ENCODE data around the gene EDEM3.

Gene EDEM3

DNA sequence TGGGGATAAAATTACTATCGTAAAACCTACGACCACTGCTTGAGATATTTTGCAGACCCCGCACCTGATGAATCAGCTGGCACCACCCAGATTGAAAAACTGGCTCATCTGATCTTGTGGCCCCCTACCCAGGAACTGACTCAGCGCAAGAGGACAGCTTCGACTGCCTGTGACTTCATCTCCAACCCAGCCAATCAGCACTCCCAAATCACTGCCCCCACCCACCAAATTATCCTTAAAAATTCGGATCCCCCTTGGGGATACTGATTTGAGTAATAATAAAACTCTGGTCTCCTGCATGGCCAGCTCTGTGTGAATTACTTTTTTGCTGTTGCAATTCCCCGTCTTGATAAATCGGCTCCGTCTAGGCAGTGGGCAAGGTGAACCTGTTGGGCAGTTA, 81.4 kb downstream of the EDEM3 start:
- DNase-seq (ENCODE audit: low read depth), result no peak

DNA sequence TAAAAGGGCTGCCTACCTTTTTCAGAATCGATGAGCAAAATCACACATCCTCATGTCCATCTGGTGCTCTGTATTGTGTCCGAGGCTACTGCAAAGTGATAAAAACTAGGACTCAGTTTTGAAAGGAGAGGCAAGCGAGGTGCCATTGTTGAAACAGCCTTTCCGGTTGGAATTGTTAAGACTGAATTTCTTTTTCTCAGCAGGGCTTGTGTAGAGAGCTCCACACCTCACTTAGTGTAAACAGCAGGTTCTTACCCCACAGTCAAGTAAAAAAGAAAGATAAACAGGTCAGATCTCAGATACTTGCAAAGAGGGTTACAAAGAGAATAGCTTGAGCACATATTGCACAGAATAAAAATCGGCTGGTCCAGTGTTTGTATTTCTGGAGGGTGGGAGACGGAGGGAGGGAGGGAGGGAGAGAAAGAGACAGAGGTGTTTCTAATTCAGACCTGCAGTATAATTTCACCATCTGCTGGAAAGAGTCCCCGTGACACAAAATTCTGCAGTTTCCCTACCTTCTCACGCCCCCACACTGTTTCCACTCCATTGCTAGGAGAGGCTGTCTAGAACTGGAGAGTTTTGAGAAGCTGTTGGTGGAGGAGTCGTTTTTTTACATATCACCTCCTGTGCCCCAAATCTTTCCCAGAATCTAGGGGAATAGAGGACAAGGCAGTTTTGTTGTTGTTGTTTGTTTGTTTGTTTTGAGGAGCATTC, 82.5 kb downstream of the EDEM3 start:
- DNase-seq (ENCODE audit: low read depth), result no peak

DNA sequence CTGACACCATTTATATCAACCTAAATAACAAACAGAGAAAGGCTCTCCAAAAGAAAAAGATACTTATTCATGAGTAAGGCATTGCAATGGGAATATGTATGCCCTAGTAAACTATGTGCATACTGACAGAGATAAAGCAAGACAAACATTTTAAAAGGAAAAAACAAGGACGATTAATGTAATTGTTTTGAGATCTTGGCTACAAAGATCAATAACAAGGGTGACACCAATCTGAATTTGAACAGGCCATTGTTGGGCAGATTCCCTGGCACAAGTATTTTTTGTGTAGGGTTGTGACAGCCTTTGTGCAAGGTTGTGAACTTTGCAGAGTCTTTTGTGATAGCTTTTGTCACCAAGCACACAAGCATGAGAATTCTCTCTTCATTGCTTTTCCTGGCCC, 85.3 kb downstream of the EDEM3 start:
- DNase-seq (ENCODE audit: low read depth), result no peak

DNA sequence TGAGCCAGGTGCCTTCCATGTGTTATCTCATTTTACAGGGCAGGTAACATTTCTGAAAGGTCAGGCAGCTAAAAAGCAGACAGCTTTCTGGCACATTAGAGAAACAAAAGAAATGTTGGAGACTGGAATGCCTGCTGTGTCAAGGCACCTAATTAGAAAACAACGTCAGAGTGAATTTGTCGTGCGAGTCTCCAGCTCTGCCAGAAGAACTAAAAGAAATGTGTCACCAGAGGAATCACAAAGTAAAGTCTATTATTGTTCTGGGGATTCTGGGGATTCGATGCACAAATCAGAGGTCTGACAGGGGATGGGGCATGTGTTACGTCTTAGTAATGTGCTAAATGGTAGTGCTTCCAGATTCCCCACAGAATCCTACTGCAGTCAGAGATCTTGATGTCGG, 89.3 kb downstream of the EDEM3 start:
- DNase-seq (ENCODE audit: low read depth), result no peak

DNA sequence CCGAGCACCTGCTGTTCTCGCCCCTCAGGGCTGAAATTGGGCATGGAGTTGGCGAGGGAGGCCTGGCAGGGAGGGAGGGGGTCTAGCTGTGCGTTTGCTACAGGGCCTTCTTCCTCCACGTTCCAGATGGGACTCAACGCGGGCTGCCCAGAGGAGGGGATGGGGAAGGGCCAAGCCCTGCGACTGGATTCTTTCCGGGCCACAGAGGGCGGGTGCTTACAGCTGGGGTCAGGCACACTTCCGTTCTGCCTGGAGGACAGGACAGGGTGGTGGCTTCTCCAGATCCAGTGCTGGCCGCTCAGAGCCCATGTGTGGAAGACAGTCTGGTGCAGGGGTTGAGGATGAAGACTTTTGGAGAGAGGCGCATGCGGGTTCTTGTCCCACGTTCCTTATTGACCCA, 90.0 kb downstream of the EDEM3 start:
- DNase-seq (ENCODE audit: low read depth), result no peak

DNA sequence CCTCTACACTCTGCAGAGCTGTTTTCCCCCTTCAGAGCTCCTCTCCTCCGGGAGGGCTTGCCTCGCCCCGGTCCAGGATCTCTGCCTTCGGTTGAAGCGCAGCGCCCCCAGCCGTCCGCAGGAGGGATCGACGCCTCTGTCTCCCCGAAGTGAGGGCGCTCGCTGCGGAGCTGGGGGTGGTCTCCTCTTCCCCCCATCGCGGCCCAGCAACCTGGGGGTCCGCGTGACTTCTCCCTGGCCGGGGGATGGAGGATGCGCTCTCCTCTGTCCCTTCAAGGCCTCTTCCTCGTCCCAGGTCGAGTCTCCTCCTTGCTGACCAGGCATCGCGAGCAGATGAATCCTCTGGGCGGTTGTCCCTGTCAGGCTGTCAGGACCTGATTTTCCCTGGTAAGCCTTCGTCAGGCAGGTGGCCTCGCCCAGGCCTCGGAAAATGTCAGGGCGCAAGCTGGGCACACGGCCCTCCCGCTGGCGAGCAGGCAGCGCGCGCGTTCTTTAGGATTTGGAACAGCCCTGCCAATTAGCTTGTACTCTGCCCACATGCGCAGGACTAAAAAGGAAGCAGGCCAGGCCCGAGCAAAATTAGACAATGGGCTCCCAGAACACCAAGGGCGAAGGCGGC, 90.5 kb downstream of the EDEM3 start:
- DNase-seq (ENCODE audit: low read depth), result peak; percentile 38

DNA sequence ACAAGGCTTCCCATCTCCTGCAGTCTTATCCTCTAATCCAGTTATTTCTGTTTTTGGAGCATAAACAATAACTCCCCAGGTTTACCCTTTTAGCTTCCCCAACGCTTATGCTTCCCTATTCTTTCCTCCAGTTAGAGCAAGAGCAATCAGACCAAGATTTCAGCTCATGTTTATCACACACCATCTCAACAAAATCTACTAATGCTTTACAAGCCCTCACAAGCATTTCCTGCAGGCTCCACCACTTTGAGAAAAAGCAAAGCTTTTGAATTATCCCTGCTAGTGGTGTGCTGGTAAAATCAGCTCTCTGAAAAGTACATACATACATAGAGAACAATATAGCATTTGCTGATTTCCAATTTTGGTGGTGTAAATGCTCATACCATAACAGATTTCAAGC, 92.9 kb downstream of the EDEM3 start:
- no peak for DNase-seq (ENCODE audit: low read depth)

DNA sequence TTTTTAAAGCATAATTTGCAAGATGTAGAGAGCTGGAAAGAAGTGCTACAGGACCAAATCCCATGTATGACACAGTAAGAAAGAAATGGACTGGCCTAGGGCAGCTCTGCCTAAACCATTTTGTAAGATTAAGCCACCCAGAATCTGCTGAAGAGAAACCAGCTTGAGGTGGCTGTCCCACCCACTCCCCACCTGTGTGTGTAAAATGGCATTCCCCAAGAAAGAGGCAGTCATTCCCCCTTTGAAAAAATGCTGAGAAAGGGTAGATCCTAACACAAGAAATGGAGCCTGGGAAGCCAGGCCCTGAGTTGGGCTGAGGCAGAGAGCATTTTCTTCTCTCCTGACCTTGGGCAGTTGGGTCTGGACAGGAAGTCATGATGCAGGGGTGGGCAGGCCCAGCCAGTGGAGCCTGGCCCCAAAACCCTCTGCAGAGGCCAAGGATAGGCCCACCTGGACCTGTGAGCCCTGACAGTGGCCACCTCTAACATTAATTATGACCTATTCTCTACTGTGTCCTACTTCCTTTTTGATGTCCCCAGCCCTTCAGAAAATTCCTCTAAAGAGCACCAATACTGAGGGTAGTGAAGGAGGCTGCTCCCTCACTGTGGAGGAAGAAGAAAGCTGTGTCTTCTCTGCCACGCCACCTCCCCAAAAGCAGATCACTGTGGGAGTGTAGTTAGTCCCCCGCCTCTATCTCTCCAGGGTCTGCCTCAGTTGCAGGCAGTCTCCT, 94.0 kb downstream of the EDEM3 start:
- no peak for DNase-seq (ENCODE audit: low read depth)

DNA sequence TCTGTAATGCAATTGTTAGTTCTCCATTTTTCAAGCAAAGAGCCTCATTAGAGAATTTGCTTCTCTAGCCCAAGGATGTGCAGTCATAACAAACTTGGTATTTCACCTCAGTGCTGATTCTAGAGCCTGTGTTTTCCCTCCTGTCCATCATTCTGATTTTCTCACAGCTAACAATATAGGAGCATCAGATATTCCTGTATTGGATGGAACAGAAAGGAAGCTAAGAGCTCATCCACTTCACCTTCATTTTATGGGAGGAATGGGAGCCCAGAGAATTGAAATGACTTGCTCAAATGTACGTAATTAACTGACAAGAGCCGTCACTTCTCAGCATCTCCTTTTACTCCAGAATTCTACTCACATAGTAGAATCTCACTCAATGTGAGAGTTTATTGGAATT, 96.6 kb downstream of the EDEM3 start:
- DNase-seq (ENCODE audit: low read depth), result no peak

DNA sequence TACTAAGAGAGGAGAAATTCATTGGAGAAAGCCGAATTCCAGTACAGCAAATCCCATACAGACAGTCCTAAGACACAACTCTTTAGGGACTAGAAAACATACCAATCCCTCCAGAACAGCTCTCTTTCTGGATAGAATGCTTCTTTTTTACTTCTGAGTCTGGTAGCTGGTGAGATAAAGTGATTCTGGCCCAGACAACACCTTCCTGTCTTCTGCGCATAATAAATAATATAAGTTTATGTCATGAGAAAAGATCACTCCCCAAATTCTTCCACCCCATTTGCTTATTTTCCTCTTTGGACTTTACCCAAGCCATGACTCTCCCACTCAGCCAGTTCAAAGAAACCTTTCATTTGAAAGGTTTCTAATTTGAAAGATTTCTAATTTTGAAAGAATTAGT, 98.4 kb downstream of the EDEM3 start:
- DNase-seq (ENCODE audit: low read depth), result no peak

DNA sequence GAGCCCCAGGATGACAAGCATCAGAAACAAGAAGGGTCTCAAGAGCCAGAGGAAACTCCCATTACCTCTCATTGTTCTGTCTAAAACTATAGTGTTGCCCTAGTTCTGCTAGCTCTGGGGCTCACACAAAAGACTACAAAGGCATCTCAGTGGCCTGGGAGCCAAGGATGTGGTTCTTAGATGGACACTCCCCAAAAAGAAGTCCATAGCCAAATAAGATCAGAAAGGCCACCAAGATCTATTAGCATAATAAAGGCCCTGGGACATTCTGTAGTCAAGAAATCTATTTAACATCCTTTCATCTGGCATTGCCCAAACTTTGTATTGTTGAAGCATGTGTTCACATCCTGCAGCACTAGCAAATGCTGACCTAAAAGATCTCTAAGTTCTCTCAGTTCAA, 99.5 kb downstream of the EDEM3 start:
- no peak for DNase-seq (ENCODE audit: low read depth)

DNA sequence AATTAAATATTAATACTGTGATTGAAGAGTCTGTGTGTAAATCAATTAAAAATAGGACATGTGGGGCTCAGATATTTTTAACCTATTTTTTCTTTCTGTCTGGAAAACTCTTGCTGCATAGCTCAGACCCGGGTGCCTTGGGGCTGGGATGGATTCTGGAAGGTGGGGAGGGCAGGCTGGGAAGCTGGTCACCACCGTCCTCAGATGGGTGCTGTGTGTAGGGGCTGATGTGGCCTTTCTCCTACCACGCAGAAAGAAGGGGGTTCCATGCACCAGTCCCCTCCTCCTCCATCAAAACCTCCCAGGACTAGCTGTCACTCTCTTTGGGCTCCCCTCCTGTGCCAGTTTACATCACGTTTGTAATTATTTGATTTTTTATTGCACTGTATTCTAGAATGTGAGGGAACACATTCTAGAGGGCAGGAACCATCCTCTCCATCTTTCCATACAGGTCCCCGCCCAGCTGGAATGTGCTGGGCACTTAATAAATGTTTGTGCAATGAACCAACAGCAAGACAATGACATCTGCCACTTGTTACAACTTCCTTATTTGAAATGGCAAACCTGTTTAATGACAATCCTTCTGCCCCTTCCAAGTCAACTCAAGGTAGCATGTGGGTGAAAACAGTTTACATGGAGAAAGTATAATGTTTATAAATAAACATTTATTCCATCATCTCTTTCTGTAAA, 104.3 kb downstream of the EDEM3 start:
- DNase-seq (ENCODE audit: low read depth), result no peak

DNA sequence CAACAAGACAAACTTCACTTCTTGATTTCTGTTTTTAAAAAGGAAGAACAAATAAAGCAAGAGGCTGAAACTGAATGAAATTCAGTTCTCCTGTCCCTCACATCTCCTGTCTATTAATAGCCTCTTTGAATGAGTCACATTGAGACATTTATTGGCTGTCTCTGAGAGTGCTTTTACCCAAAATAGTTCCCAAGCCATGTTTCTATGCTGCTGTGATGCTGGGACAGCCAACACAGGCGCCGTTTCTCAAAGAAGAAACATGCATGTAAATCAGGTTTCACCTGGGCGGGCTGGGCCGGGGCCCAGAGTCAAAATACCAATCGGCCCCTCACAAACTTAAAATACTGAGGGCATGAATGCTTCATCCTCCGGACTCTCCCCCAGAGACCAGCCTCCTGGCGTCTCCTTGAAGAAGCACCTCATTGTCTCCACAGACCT, 105.2 kb downstream of the EDEM3 start:
- DNase-seq (ENCODE audit: low read depth), result peak; percentile 58

DNA sequence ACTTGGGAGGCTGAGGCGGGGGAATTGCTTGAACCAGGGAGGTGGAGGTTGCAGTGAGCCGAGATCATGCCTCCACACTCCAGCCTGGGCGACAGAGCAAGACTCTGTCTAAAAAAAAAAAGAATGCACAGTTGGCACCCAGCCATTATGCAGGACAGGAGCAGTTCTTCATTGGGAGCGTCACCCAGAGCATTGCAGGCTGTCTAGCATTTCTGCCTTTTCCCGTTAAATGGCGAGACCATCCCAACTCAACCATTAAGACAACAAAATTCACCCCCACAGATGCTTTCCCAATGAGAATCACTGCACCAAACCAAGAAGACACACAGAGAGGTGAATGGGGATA, 105.8 kb downstream of the EDEM3 start:
- no peak for DNase-seq (ENCODE audit: low read depth)

DNA sequence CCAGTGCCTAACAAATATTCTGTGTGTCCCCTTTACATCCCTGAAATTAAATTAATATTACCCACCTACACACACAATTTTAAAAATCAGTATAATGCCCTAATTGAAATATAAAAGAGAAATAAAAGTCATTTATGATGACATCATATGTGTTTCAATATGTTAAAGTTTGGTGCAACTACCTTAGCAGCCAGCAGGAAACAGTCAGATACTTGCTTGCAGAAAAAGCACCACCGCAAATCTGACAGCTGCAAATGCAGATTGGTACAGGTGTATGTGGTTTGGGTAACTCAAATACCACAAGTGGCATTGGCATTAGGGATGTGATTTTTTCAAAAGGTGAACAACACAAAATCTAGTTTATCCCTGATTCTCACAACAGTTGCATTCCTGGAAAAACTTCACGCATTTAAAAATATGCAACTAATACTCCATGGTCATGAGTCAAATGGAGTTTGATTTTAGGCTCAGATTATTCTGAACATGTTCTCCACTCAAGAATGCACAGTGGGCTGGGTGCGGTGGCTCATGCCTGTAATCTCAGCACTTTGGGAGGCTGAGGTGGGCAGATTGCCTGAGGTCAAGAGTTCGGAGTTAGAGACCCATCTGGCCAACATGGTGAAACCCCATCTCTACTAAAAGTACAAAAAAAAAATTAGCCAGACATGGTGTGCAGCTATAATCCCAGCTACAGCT, 106.3 kb downstream of the EDEM3 start:
- no peak for DNase-seq (ENCODE audit: low read depth)

DNA sequence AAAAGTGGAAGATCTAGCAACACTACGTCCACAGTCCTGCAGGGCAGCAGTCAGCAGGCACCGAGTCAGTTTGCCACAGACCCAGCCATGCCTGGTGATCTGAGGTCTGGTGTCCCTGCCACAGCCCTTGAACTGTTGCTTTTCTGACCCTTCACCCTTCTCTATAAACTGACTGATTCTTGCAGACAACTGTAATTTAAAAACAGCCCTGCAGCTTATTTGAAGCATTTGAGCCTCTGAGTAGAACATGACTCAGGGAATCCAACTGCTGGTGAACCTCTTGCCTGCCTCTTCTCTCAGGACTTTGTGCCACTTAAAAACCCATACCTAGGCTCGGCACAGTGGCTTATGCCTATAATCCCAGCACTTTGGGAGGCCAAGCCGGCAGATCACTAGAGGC, 107.2 kb downstream of the EDEM3 start:
- no peak for DNase-seq (ENCODE audit: low read depth)

DNA sequence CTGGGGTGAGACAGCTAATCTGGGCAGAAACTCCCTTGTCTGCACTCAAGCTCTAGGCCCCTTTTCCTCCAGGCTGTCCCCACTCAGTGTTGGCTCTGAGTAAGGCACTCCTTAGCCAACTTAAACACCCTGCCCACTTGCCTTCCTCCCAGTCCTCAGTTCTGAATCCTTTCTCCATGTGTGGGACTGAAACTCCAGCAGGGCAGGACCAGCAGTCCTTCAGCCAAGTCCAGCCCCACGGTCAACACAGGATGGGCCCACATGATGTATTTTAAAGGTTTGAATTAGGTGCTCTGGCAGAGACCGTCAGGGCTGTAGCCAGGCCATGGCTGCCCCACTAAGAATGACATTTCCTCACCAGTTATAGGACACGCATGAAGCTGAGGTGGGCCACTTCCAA, 107.8 kb downstream of the EDEM3 start:
- no peak for DNase-seq (ENCODE audit: low read depth)

DNA sequence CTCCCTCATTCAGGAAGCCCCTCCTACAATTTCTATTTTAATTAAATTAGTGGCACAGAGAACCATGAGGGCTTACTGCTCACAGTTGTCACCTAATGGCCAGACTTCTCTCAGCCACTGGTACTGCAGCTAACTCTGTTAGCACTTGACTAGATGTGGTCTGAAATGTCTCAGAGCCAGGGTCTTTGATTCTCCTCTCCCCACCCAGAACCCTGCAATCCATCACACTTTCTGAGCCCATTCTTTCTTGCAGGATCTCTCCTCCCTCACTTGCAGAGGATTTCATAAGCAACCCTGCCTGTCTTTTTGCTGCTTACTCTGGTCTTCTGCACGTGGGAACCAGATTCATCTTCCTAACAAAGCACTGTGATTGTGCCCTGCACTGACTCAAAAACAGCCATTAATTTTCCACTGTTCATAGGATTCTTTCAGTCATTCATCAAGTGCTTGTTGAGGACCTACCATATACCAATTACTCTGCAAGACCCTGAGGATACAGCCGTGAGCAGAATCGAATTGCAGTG, 108.4 kb downstream of the EDEM3 start:
- no peak for DNase-seq (ENCODE audit: low read depth)

DNA sequence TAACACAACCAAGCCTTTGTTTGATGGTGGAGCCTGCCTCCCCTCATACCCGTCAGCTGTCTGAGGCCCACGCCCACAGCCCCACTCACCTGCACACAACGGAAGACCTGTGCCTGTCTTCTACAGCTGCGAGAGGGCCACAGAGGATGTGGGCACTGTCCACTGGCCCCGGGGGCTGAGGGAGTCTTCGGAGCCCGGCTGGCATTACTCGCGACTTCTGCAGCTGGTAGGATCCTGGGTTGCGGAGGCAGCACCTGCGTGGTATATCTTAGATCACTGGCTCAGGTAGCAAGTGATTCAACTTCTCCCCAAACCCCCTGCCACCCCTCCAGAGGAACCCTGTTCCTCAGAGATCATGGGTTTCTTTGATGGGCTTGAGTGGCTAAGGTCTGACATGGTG, 109.9 kb downstream of the EDEM3 start:
- DNase-seq (ENCODE audit: low read depth), result no peak

DNA sequence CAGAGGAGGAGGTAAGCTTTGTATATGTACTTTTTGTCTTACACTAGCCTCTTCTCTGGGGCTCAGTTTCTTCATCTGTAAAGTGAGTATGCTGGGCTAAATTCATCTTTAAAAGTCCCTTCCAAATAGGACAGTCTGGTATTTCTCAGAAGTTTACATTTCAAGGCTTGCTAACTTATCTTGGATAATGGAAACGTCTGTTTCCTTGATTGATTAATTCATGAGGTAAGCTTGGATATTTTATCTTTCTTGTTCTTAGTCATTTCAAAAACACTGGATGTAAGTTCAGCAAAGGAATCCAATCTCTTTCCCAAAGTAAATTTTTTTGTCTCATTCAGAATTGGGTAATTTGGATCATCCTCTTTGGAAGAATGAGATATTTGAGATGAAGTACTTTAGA, 111.0 kb downstream of the EDEM3 start:
- DNase-seq (ENCODE audit: low read depth), result no peak

DNA sequence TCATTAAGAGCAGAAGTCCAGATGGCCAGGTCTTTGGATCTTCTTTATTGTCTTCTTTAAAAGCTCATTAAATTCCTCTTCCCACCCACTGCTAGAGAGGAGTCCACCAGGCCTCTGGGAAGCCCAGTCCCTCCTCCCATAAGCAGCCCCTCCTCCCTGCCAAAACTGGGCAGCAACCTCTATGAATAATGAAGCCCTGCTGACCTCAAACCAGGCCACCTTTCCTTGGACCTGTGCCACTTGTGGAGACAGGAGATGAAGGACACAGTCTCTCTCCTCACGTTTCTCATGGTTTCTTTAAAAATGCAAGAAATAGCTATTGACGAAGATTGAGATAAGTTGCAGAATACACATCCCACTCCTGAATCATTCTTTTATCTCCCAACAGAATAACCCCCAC, 112.8 kb downstream of the EDEM3 start:
- no peak for DNase-seq (ENCODE audit: low read depth)

DNA sequence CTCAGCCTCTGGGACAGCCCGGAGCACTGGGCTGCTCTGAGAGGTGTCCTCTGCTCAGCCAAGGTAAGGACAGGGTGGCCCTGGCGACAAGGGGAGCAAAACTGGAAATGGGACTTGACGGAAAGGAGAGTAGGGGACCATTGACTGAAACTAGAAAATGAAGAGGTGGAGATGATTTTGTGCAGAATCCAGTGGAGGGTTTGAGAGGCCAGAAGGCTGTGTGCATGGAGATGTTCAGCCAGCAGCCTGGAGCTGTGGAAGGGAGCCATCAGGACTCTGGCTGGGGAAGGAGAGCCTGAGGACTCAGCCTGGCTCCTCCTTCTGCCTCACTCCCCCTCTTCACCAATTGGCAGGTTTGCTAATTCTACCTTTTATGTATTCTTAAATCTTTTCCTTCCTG, 114.2 kb downstream of the EDEM3 start:
- no peak for DNase-seq (ENCODE audit: low read depth)
